HG02840 (cell line): ENCODE results near the gene ASPM.
"Not testable (repeated sequence)": the region's sequence is repeated elsewhere in the genome, so short reads cannot be mapped to it uniquely, and the experiment has no call there.

Source experiments
- ATAC-seq: cut with Tn5 transposase; IDR thresholded peaks from one replicate; pipeline ENCODE4 v1.9.1; 2021; ENCODE audit warnings: mild to moderate bottlenecking, moderate library complexity, moderate number of reproducible peaks; ENCODE audit not compliant: unreplicated experiment, low FRiP score

The ASPM gene

DNA sequence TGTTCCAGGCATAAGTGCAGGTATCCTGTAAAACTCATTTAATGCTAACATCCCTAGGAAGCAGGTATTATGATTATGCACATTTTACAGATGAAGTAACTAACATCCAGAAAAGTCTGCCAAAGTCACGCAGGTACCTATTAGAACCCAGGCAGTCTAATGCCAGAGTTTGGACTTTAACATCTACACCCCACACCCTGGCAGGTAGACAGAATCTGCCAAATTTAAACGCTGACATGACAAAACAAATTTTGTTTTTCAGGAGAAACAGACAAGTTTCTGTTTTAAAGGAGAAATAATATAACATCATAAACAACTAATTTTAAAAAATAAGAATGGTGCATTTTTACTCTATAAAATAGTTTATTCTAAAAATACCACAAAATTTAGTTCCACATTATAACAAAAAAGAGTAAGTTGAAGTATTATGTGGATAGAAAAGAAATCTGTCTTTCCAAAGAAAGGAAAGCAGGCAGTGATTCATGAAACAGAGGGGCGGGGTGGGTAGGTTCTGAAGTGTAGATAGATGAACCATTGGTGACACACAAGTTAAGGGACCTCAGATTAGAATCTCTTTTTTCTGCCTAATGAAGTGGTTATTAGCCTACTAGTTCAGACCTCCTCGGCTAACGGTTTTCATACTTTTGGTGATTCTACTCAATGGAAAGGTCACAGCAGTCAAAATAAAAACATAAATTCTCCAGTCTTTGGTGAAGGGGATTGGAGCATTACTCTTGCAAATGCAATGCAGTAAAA is 1.7 kb downstream of the ASPM start:
- ATAC-seq = no peak

DNA sequence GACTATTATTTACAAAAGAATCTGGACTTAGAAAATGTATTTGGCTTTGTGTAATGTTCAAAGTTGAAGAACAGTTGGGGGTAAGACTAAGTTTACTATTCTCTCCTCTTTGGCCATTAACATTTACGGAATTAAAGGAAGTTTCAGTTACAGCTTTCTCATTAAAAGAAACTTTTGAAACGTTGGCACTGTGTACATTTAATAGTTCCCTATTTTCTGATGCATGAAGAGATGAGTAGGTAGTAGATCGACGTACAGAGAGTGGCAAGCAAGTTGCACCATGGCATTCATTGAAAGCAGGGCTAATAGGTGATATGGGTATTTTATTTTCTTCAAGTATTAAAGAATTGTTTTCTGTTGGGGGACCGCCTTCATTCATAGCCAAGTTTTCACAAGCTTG is 3.2 kb downstream of the ASPM start:
- no peak for ATAC-seq

- no peak for ATAC-seq
These were observed 4.9 kb downstream of the ASPM start for GRCh38 chr1:197141575-197141974.

- ATAC-seq = no peak
These were observed 6.3 kb downstream of the ASPM start for GRCh38 chr1:197140121-197140520.

DNA sequence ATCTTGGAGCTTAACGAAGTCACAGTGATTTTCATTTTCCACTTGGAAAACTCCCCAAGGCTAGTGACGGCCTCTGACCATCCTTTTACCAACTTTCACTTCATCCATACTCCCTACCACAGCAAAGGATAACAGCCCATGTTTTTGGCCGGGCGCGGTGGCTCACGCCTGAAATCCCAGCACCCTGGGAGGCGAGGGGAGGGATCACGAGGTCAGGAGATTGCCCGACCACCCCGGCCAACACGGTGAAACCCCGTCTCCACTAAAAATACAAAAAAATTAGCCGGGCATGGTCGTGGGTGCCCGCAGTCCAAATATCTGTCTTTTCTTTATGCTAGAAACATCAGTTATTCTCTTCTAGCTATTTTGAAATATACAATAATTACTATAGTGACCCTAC is 7.3 kb downstream of the ASPM start:
- no peak for ATAC-seq

DNA sequence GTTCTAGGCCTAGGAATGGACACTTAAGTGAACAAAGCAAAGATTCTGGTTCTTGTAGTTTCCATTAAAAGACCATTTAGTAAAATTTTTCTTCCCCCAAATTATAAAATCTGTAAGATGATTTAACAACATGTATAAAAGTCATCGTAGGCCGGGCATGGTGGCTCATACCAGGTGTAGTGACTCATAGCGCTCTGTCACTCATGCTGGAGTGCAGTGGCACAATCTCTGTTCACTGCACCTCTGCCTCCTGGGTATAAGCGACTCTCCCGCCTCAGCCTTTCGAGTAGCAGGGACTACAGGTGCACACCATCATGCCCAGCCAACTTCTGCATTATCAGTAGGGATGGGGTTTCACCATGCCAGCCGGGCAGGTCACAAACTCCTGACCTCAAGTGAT is 9.1 kb downstream of the ASPM start:
- ATAC-seq = no peak

DNA sequence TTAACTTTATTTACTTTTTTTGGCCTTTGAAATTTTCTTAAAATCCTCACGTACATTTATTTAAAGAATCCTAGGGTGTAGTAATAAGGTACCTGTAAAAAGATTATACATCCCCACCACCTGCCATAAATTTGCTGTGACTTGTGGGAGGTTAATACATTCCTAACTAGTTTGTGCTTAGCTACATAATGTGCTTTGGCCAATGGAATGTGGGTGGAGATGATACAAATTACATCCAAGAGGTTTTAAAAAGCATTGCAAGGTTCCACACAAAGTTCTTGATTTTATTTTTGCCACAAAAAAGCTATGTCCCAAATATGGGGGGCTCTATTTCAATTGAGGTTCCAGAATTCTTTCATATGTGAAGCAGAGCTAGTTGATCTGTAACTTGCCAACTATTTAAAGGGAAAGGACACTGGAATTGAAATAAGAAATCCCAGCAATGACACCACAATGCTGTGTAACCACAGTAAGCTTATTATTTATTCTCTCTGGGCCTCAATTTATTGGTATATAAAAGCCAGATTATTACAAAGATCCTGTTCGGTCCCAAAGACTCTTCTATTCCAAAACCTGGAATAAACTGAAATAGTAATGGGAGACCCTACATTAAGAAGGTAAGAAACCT is 15.7 kb downstream of the ASPM start:
- no peak for ATAC-seq

GRCh38 chr1:197129698-197130097 is 16.8 kb downstream of the ASPM start:
- no peak for ATAC-seq

DNA sequence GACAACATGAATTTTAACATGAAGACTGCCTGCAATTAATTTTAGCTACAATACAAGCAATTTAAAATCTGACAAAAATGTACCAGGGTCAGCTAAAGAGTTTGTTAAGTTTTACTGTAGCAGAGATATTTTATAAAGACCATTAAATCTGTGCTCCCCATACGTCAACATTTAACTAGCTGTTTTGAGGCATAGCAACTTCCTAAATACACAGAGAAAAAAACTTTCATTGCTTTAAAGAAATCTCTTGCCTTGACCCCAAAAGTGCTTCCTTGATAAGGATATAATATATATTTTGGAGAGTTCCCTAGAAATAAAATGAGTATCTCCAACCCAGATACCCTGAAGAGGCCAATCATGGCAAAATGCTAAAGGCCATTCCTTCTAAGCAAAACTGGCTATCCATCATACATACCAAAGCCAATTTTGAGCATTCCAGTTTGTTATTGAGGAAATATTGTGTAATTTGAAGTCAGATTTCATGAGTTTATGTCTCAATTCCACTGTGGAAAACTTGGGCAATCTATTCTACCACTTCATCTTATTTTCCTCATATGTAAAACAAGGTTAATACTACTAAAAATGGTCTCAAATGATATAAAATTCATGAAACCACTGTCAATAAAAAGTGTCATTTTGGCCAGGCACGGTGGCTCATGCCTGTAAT is 19.1 kb downstream of the ASPM start:
- ATAC-seq = no peak

GRCh38 chr1:197126691-197127090 is 19.8 kb downstream of the ASPM start:
- ATAC-seq = no peak

DNA sequence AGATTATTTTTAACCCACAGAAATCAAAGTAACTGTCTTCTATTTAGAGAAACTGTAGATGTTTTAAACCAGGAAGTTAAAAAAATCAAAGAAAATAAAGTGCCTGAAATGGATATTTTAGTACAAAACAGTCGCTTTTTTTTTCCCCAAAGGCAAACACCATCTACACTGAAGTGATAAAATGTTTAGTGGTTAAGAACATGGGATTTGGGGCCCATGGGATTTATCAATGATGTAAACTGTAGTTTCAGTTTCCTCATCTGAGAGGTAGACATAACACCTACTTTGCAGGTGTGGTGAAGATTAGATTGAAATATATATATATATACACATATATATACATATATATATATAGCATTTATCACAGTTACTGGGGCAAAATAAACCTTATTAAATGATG is 22.1 kb downstream of the ASPM start:
- no peak for ATAC-seq

- ATAC-seq = no peak
These were observed 30.3 kb downstream of the ASPM start for GRCh38 chr1:197116156-197116555.

- no peak for ATAC-seq
These were observed 39.6 kb downstream of the ASPM start for GRCh38 chr1:197106869-197107268.

DNA sequence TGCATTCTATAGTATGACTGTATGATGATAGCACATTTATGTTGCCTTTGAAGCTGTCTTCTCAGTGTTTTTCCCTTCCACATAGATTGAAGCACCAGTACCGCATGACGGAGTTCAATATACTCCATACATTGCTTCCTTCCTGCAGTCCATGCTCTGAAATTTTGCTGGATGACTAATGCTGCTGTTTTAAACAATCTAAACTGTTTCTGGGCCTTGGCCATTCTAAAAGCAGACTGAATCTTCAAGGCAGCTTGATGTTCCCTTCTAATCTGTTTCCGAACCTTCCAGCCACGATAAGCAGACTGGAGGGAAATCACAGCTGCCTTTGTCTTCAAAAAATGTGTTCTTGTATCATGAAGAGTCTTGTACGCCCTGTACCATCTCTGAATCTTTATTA is 43.2 kb downstream of the ASPM start:
- ATAC-seq = no peak

DNA sequence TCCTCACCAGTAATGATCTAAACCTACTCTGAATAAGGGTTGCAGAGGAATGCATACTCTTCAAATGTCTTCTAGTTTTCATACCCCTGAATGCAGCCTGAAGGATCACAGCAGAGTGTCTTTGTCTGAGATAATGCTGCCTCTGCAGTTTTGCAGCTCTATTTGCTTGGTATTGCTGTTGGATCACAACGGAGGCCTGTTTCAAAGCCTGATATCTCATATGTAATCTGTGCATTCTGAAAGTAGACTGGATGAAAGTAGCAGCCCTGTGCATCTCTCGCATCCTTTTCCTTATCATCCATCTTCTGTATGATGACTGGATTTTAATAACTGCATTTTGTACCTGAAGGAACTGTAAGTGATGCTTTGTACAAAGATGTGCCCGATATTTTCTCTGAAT is 44.5 kb downstream of the ASPM start:
- no peak for ATAC-seq

GRCh38 chr1:197100677-197101076 is 45.8 kb downstream of the ASPM start:
- no peak for ATAC-seq

DNA sequence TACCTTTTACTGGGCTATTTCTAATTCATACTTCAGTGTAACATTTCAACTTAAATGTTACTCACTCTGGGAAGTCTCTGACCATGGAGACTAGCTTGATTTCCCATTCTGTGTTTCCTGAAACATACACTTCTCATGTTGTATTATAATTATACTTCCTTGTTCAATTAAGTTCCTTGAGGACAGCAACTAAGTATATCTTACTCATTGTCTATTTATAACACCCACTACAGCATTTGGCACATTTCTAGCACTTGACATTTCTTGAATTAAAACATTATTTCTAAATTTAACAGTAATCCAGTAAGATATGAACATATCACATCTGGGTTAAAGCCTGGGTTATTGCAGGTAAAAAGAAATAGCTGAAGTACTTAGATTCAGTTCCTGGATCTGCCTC is 47.0 kb downstream of the ASPM start:
- ATAC-seq = no peak

- ATAC-seq = not testable (repeated sequence)
These were observed 49.5 kb downstream of the ASPM start for GRCh38 chr1:197096971-197097370.

DNA sequence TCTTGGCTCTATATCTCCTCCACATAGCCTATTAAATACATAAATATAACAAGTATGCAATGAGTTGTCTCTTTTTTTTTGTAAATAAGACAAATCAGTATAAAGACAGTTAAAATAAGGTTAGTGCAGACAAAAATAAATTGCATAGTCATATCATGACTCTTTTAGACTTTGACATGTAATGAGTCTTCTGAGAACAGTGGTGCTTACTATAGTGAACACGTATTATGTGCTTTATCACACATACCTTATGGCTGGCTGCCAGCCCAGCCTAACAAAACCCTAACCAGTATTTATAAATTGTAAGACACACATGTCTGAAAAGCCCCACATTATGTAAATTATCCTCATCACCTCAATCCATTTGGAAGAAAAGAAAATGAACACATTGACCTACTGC is 50.3 kb downstream of the ASPM start:
- no peak for ATAC-seq

DNA sequence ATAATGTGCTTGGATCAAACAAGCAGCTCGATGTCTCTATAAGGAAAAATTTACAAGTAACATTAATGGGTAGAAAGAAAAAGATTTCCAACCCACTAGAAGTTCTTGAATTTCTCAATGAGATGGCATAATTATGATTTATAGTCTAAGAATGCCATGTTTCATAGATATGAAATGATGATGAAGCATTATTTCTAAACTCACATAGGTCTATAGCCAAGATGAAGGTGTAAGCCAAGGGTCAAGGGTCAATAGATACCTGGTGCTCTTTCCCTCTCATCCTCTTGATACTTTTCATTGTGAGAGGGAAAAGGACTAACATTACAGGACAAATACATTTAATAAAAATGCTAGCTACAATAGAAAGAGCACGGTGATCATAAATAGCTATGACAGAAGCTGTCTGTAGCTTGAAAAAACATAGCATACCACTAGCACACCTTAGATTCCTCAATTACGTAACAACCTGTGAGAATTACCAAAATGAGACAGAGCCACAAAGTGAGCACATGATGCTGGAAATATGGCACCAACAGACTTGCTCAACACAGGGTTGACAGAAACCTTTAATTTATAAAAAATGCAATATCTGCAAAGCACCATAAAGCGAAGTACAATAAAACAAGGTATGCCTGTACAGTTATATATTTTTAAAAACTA is 53.1 kb downstream of the ASPM start:
- ATAC-seq = no peak

DNA sequence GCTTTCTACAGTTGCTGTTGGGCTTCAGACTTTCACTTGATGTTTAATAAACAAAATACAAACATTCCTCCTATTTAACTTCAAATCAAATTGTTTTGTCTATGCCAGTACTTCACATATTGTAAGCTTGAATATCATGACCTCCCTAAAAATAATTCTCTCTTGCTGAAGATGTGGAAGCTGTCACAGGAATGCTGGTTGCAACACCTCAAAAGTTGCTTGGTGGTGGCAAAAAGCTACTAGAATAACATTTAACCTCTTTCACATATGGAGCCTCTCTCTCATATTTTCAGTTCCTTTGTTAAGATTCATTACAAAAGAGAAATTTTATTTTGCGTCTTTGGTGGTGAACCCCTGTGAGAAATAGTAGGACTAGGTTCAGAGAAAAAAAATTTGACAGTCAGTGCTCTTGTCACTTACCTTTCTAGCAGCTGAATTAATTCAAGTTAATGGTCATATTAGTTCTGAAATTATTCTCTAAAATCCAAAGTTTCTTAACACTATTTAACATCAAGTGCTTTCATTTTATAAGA is 53.9 kb downstream of the ASPM start:
- ATAC-seq = no peak
